Measurements from ENCODE around the gene VAMP8.
"Not testable (repeated sequence)": the region's sequence is repeated elsewhere in the genome, so short reads cannot be mapped to it uniquely, and the experiment has no call there.

DNA sequence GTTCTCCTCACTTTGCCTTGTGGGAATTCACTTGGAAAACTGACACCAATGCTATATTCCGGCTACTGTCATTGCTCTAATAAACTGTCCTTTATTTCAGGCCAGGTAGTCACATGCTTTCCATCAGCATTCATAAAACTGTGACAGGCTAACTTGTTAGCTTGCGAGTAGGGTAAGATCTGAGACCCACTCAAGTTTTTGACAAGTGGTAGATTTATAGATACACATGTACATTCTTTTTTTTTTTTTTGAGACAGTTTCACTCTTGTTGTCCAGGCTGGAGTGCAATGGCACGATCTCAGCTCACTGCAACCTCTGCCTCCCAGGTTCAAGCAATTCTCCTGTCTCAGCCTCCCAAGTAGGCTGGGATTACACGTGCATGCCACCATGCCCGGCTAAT is 40.3 kb downstream of the VAMP8 start:
- TF ChIP-seq EZH2phosphoT487 (IDR thresholded peaks at IDR 0.05; ENCODE audit: insufficient read depth, low read depth); EZH2 (IDR thresholded peaks at IDR 0.05; ENCODE audit: insufficient read depth, poor library complexity, severe bottlenecking): not testable (repeated sequence)

All from GM23248 (cell line).